NCI-H2107 (cell line): ENCODE results near the gene PABPC1L2A.
"Not testable (repeated sequence)": the region's sequence is repeated elsewhere in the genome, so short reads cannot be mapped to it uniquely, and the experiment has no call there.

Source experiments
- DNase-seq: peaks from one replicate; lab custom pipeline; 2025; lab: John Stamatoyannopoulos, UW

The PABPC1L2A gene

GRCh38 chrX:73079024-73079562 lies at the start of gene PABPC1L2A:
TSS of gene PABPC1L2A (minus strand) at chrX:73079512. CDS start at chrX:73079386, 126 bp downstream.
- DNase-seq: not testable (repeated sequence)

DNA sequence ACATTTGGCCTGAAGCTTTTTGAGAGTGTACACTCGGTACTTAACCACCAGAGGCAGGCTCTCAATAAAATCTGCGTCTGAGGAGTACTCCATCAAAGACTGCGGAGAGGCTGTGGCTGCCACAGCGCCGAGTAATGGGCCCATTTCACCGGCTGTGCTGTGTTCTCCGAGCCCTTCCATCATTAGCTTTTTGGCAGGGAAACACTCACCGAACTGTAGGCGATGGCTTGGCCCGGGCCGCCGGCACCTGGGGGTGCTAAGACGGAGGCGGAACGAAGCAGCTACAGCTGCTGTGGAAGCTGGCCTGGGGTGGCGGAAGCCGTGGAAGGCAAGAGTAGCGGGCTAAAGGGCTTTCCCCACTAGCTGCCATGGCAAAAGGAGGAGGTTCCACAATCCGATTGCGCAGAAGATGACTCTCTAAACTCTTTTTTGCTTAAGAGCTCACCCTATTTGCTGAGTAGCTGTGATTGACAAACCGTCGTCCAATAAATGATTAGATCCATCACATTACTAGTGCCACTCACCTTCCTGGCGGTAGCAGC lies 48.5 kb upstream of the PABPC1L2A start:
- no peak for DNase-seq

DNA sequence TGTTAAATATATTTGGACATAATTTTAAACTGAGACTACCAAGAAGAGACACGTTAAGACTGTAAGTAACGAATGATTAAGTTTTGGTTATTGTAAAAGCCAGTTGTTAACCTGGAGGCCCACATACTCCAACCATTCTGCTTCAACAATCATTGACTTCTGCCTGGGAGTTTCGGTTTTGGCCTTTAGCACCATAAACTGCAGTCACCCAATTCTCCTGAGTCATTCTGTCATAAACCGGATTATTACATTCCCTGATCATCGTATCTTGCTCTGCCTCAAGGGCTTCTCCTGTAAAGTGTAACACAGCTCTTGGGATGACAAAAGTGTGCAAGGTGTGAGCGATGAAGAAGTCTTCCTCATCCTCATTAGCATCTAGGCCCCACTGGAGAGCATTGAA lies 46.9 kb upstream of the PABPC1L2A start:
- DNase-seq: no peak

DNA sequence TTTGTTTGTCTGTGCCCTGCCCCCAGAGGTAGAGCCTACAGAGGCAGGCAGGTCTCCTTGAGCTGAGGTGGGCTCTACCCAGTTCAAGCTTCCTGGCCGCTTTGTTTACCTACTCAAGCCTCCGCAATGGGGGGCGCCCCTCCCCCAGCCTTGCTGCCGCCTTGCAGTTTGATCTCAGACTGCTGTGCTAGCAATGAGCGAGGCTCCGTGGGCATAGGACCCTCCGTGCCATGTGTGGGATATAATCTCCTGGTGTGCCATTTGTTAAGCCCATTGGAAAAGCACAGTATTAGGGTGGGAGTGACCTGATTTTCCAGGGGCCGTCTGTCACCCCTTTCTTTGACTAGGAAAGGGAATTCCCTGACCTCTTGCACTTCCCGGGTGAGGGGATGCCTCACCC lies 20.2 kb upstream of the PABPC1L2A start:
- DNase-seq: not testable (repeated sequence)

DNA sequence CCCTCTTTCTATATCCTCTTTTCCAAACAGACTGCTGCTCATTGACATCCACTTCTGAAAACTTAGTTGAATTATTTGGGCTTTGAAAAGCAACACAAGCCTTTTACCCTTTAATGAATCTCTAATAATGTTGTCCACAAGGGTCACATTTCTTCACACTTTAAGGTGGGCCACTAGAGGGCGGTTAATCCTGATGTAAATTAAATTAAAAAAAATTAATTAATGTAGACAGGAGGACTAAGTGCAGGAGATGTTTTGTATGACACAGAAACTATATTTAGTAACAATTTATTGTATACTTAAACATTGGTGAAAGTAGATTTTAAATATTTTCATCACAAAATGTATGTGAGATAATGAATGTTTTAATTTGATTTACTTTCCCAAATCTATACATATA lies 7.5 kb upstream of the PABPC1L2A start:
- DNase-seq: not testable (repeated sequence)

- DNase-seq: not testable (repeated sequence)
These were observed 572 bp upstream of the PABPC1L2A start for GRCh38 chrX:73079884-73080283.

DNA sequence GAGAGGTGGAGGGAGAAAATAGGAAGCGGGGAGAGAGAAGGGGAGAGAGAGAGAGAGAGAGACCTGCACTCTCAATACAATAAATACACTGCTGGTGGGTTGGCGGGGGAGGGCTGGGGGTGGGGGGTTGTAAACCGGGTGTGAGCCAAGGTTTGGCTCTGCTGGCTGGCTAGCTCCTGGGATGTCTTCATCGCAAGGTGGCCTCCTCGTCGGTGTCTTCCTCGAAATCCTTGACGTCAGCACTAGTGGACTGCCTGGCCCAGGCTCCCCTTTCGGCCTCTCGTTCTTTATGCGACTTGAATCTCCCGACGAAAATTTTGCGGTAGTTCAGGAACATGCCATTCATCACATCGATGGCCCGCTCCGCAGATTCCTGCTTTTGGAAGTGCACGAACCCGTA lies 715 bp downstream of the PABPC1L2A start:
- not testable (repeated sequence) for DNase-seq

- DNase-seq: no peak
These were observed 2.5 kb downstream of the PABPC1L2A start for GRCh38 chrX:73076838-73077237.

DNA sequence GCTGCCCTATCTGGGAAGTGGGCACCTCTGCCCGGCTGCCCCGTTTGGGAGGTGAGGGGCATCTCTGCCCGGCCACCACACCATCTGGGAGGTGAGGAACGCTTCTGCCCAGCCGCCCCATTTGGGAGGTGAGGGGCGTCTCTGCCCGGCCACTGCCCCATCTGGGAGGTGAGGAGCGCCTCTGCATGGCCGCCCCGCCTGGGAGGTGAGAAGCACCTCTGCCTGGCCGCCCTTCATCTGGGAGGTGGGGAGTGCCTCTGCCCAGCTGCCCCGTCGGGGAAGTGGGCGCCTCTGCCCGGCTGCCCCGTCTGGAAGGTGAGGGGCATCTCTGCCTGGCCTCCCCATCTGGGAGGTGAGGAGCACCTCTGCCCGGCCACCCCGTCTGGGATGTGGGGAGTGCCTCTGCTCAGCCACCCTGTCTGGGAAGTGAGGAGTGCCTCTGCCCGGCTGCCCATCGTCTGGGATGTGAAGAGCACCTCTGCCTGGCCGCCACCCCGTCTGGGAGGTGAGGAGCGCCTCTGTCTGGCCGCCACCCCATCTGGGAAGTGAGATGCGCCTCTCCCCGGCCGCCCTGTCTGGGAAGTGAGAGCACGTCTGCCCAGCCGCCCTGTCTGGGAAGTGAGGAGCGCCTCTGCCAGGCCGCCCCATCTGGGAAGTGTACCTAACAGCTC lies 9.8 kb downstream of the PABPC1L2A start:
- no peak for DNase-seq

DNA sequence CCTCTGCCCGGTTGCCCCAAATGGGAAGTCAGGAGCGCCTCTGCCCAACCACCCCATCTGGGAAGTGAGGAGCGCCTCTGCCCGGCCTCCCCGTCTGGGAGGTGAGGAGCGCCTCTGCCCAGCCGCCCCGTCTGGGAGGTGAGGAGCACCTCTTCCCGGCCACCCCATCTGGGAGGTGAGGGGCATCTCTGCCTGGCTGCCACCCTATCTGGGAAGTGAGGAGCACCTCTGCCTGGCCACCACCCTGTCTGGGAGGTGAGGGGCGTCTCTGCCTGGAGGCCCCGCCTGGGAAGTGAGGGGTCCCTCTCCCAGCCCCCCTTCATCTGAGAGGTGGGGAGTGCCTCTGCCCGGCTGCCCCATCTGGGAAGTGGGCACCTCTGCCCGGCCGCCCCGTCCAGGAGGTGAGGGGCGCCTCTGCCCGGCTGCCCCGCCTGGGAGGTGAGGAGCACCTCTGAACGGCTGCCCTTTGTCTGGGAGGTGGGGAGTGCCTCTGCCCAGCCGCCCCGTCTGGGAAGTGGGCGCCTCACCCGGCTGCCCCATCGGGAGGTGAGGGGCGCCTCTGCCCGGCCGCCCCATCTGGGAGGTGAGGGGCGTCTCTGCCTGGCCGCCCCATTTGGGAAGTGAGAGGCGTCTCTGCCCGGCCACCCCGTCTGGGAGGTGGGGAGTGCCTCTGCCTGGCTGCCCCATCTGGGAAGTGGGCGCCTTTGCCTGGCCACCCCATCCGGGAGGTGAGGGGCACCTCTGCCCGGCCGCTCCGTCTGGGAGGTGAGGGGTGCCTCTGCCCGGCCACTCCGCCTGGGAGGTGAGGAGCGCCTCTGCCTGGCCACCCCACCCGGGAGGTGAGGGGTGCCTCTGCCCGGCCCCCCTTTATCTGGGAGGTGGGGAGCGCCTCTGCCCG lies 10.6 kb downstream of the PABPC1L2A start:
- DNase-seq: no peak

DNA sequence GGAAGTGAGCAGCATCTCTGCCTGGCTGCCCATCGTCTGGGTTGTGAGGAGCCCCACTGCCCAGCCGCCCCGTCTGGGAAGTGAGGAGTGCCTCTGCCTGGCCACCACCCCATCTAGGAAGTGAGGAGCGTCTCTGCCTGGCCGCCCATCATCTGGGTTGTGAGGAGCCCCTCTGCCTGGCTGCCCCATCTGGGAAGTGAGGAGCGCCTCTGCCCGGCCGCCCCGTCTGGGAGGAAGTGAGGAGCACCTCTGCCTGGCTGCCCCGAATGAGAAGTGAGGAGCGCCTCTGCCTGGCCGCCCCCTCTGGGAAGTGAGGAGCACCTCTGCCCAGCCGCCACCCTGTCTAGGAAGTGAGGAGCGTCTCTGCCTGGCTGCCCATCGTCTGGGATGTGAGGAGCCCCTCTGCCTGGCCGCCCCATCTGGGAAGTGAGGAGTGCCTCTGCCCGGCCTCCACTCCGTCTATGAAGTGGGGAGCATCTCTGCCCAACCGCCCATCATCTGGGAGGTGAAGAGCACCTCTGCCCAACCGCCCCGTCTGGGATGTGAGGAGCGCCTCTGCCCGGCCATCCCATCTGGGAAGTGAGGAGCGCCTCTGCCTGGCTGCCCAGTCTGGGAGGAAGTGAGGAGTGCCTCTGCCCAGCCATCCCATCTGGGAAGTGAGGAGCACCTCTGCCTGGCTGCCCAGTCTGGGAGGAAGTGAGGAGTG lies 11.4 kb downstream of the PABPC1L2A start:
- DNase-seq: not testable (repeated sequence)

DNA sequence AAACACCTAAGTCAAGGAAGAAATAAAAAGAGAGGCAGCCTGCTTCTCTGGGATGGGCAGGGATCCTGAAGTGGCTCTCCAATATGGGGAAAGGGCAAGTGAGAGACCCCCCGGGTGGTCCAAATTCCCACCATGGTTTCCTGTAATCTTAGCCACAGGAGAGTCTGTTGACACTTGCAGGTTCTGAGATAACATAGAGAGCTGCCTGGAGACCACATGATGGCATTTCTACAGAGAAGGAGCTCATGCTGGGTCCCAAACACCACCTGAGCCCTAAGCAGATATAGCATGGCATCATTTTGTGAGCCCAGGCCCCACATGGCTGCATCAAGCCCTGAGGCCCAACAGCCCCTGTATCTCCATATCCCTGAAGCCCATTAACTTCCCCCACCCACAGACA lies 50.4 kb downstream of the PABPC1L2A start:
- DNase-seq: no peak
